ENCODE measurements around the gene TRABD.

TRABD gene

DNA sequence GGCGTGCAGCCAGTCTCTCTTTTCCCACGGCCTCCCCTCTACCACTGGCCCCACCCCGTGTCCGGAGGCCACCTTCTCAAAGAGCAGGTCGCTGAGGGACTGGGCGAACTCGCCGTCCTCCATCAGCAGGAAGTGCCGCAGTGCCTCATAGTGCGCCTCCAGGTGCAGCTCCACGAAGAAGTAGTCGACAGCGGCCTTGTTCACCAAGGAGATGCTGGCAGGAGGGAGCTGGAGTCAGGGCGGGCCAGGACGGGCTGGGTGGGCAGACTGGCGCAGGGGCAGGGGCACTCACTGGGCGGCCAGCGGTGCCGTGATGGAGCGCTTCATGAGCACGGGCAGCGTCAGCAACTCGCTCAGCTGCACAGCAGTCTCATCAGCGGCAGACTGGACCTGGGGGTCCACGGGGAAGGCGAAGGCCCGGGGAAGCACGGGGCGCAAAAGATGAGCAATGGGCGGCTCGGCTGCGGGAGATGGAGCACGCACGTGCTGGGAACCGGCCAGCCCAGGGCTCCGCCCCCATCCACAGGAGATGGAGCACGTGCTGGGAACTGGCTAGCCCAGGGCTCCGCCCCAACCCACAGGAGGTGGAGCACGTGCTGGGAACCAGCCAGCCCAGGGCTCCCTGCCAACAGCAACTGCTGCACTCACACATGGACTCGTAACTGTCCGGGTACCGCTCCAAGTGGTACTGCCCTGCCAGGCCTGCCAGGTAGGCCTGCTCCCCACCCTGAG is 33.4 kb downstream of the TRABD start:
- DNase-seq (ENCODE audit: low spot score): no peak

DNA sequence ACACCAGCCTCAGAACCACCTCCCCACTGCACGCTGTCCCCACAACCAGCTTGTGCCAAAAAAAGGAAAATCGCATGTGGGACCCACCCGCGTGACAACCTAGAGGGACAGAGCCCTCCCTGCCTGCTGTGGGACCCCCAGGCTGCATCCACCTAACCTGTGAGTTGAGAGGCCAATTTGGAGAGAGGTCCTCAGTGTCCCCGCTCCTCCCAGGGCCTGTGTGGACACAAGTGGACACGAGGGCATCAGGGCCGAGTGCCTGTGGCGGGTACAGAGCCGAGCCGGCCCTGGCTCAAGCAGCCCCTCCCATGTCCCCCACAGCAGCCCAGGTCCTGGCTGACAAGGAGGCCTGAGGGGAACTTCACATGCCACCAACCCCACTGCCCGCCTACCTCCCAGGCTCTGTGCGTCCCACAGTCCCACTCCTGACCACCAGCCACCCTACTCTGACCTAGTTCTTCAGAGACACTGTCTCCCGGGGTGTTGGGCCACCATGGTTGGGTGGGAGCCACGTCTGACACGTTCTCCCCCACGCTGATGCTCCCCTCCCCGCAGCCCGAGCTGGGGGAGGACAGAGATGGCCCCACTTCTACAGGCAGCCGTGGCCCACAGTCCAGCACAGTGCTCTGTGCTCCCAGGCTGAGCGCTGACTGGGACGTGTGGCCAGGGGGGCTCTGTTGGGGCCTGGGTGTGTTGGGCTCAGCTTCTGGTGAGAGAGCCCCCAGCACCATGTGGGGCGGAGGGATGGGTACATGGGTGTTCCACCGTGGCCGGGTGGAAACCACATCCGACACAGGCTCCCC is 34.3 kb downstream of the TRABD start:
- DNase-seq (ENCODE audit: low spot score): no peak

DNA sequence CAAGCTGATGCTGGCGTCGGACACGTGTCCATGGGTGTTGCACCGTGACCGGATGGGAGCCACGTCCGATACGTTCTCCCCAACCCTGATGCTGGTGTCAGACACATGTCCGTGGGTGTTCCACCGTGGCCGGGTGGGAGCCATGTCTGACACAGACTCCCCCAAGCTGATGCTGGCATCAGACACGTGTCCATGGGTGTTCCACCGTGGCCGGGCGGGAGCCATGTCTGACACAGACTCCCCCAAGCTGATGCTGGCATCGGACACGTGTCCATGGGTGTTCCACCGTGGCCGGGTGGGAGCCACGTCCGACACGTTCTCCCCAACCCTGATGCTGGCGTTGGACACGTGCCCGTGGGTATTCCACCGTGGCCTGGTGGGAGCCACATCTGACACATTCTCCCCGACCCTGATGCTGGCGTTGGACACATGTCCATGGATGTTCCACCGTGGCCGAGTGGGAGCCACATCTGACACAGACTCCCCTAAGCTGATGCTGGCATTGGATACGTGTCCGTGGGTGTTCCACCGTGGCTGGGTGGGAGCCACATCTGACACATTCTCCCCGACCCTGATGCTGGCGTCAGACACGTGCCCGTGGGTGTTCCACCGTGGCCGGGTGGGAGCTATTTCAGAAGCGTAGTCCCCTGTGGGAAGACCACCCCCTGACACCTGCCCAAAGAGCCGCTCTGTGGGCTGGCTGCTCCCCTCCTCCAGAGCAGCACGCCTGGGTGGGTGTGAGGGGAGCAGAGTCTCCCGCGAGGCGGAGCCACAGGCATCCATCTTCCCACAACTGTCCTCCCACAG is 35.1 kb downstream of the TRABD start:
- DNase-seq (ENCODE audit: low spot score): no peak

DNA sequence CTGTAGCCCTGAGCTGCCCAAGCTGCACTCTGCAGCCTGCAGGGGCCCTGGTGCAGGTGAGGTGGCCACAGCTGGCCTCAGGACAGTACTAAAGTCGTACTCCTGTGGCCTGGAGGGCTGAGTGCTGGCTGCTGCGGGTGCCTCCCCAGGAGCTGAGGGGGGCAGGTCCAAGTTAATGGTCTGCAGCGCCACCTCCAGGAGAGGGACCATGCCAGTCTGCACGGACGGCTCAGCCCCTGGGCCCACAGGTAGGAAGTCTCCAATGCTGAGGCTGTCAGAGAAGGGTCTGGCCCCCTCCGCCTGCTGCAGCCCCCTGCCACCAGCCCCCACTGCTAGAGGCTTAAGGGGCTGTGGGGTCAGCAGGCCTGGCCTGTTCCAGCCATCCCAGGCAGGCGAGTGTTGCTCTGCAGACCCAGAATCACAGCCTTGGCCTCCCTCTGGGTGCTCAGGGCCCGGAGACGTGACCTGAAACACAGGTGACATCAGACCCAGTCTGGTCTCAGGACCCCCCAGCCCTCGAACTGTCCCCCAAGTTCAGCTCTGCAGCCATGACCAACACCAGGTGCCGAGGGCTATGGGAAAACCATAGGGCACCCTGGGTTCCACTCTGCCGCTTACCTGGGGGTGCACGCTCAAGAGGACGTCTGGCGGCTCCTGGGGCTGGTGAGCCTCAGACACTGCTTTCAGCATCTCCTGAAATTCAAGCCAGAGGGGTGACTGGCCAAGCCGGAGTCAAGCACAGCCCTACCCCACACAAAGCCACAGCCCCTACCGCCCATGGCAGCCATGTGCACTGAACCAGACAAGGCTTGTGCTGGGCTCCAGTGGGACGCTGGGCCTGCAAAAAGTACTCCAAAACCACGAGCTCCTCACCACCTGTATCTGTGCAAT is 35.9 kb downstream of the TRABD start:
- no peak for DNase-seq (ENCODE audit: low spot score)

DNA sequence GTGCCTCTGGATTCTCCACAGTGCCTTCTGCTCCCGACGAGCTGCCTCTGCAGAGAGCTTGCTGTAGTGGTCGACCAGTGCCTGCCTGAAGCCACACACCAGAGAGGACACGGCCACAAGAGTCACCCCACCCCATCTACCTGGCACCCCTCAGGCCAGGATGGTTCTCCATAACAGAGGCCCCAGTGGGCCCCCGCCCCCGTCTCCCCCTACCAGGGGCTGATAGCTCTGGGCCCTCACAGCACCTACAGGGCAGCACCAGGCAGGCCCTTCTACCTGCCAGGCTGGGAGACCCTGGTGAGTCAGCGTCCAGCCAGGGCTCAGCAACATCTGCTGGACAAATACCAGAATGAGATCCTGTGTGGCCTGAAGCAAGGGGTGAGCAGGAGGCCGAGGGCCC is 36.8 kb downstream of the TRABD start:
- no peak for DNase-seq (ENCODE audit: low spot score)

DNA sequence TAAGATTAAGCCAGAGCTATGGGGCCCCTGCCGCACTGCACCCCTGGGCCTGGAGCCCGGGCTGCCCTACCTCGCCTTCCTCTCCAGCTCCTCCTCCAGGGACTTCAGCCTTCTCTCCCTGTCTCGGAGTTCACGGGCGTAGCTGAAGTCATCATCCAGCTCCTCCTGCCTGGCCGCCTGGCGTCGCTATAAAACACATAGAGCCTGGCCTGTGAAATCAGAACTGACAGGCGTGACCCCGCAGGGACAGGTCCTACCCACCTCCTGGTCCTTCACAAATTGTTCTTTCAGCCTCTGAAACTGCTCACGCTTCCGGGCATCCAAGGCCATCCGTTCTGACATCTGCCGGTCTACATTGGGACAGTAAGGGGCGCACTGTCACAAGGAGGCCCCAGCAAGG is 38.4 kb downstream of the TRABD start:
- no peak for DNase-seq (ENCODE audit: low spot score)

DNA sequence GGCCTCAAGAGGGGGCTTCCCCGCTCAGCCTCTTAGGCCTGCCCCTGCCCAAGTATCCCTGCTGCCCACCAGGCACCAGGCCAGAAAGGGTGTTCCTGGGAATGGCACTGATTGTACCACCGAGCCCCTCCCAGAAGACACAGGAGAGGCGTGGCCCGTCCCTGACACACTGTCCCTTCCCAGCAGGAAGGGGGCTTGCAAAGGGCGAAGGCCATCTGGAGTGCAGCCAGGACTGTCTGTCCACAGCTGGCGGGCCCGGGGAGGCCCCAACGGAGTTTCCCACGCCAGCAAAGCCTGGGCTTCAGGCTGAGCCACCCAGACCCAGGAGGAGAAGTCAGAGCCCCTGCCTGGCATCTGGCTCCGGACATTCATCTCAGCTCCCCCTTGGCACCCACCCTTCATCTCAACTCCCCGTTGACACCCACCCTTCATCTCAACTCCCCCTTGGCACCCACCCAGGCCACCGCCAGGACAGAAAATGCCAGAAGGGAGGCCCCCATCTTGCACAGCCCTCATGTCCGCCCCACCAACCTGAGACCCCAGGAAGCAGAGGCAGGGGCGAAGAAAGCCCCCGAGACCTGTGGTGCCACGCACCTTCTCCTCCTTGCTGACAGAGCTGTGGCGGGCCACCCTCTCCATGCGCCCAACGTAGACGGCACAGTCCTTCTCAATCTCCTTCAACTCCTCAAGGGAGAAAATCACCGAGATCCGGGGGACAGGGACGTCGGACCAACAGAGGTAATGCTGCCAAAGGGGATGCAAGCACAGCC is 39.7 kb downstream of the TRABD start:
- DNase-seq (ENCODE audit: low spot score): no peak

DNA sequence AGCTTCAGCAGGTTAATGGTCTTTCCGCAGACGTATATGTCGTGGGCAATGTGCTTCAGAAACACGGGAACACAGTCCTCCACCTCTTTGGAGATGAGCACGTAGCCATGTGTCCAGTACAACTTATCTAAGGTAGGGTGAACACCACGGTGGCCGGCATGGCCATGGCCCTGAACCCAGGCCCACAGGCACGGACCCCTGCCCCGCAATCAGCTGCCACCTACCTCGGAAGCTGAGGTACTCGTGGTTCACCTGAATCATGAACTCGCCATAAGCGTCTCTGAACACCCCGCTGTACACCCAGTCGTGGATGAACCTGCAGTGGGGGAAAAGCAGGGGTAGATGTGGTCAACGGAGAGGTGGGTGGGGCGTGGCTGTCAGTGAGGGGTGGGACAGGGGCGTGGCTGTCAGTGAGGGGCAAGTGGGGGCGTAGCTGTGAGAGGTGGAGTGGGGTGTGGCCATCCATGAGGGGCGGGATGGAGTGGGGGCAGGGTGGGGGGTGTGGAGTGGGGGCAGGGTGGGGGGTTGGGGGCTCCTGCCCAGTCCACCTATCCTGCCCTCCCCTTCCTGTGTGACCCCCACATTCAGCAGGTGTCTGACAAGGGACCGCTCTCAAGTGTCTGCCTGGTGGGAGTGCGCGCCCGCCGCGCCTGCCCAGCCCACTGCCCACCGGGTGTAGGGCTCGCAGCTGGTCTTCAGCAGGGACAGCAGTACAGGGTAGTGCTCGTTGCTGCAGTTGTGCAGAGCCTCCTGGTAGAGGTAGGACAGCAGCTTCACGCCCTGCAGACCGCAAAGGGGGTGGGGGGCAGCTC is 40.6 kb downstream of the TRABD start:
- no peak for DNase-seq (ENCODE audit: low spot score)

DNA sequence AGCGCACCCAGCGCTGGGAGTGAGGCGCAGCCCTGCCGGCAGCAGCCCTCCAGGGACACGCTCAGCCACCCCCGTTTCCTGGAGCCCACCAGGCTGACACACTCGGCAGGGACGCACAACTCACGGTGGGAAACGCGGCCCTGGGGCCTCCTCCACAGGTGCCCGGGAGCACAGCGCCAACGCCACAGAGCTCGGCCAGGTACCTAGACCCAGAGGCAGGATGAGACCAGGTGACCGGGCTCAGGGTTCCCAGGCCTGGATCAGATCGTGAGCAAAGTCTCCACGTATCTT is 41.1 kb downstream of the TRABD start:
- DNase-seq (ENCODE audit: low spot score): no peak

DNA sequence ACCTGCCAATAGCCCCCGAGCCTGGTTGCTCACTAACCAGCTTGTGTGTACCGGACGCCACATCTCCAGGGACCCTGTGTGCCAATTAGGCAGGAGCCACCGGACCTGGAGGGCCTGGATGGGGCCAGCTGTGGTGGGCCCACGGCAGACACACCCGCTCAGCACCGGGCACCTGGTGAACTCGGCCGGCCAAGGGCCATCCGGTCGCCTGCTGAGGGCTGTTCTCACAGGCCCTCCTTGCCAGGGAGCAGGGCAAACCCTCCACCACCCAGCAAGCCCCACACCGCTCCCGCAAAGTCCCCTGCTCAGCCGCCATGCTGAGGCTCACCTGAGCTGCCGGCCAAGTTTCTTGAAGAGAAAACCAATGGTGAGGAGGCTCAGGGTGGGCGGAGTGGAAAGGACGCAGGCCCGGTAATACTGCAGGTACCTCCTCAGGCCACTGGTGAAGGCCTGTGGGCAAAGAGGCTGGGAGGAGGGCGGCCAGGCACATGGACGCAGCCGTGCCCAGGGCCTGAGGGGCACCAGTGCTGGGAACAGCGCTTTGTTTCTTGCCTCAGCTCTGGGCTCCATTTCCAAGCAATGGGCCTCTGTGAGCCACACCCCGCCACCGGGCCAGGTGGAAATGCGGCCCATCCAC is 42.0 kb downstream of the TRABD start:
- no peak for DNase-seq (ENCODE audit: low spot score)

DNA sequence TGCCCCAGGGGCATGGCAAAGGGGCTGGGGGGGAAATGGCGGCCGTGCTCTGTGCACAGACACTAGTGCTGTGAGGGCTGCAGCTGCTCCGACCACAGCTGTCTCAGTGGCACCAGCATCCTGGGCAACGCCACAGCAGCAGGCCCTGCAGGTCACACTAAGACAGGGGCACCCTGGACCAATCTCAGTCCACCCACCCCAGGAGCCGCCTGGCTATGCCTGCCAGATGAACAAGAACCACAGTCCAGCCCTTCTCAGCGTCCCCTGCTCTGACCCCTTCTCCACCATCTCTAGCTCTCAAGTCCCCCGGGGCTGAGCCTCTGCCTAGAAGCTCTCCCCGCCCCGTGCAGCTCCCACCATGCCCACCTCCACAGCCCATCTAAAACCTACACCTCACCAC is 42.7 kb downstream of the TRABD start:
- no peak for DNase-seq (ENCODE audit: low spot score)

DNA sequence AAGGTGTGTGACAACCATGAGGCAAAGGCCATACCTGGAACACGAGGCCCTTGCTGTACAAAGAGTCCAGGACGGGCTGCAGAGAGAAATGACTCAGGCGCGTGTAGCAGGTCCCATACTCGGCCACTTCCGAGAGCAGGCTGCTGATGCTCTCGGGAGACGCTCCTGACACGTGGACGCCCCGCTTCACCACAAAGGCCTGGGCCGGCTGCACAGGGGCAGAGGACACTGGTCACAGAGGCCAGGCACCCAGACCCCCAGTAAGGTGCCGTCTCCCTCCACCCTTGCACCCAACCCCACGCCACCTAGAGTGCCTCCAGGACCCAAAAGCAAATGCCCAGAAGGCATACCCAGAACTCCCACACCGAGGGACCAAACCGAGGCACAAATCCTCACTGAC is 43.7 kb downstream of the TRABD start:
- DNase-seq (ENCODE audit: low spot score): no peak

DNA sequence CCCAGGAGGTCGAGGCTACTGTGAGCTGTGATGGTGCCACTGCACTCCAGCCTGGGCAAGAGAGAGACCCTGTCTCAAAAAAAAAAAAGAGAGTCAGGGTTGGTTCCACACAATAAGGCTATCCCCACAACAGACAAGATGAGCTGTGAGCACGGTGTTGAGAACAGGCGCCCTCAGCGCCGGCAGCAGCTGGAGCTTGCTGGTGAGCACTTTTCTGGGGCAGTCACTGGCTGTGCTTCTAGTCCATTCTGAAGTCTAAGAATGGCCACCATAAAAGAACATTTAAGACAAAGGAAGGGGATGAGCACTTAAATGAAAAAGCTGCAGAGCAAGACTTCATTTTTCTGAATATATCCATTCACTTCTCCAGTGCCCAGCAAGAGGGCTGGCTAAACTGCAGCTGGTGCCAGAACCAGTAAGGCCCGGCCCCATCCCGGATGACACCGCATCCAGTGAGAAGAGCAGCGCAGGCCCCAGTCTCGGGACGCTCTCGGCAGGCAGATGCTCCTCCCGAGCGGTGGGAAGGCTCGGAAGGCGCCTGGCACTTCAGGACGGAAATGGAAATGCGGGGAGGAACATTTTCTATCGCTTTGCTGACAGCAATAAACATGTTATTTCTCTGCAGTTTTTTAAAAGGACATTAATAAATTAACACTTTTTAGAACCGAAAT is 46.9 kb downstream of the TRABD start:
- no peak for DNase-seq (ENCODE audit: low spot score)

DNA sequence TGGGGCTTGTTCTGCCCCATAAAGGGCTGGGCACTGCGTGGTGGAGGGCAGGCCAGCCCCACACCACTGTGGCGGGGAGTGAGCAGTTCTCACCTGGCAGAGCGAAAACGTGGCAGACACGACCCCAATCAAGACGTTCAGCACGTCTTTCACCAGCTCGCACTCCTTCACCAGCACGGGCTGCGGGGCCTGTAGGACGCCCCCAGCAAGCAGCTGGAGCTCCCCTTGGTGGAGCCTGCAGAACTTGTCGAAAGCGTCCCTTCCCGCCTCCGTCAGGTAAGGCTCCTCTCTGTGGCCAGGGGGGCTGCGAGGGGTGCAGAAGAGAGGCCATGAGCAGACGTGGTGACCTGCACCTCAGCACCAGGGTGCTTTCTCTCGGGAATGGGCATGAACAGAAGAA is 47.5 kb downstream of the TRABD start:
- no peak for DNase-seq (ENCODE audit: low spot score)

DNA sequence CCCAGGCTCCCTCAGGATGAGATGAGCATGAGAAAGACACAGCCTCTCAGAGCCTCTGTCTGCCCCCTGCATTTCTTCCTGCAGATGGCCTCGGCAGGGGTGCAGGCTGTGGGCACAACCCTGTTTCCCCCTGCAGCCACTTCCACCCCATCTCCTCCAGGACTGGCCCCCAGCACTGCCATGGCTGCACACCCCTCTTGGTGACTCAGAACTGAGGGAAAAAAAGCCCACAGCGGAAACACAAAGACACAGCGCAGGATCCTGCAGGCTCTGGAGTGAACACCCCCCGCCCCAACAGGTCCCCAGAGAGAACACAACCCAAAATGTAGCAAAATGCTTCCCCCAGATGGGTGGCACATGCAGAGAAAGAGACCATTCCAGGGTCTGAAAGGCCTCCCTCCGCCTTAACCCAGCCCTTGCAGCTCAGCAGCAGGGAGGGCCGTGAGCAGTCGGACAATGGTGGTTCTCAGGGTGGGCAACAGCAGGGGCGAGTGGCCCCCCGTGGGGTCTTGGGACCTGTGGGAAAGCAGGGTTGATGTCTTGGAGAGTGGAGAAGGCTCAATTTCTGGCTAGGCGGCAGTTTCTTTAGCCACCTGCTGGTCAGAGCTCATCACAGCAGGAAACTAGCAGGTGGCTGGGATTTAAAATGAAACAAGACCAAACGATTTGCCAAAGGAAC is 51.2 kb downstream of the TRABD start:
- DNase-seq (ENCODE audit: low spot score): no peak

DNA sequence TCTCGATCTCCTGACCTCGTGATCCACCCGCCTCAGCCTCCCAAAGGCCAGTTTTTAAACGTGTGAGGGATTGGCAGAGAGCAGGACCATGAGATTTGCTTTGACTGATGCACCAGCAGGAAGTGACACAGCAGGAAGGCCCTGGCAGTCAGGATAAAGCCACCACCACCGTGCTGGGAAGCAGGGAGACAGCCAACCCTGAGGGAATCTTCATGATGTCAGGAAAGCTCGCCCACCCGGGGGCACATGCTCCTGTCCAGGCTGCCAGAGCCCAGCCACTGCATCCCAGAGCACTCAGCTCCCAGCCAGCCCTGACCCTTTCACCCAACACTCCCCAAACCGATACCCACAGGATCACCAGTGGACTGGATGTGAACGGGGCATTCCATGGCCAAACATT is 53.0 kb downstream of the TRABD start:
- no peak for DNase-seq (ENCODE audit: low spot score)

DNA sequence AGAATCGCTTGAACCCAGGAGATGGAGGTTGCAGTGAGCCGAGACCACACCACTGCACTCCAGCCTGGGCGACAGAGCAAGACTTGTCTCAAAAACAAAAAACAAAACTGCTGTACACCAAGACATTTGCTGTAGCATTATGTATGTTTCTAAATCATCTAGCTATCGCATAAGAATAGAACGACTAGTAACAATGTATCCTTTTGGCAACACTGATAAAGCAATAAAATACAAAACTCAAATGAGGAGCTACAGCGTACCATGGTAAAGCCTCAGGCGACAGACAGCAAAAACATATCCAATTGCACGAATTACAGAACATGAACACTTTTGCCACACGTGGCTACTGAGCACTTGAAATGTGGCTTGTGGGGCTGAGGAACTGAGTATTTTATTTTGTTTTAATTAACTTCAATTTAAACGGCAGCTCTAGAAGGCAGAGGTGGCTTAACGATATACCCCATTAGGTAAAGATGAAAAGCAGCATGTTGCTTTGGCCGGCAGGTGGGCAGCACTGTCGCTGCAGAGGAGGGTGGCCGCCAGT is 56.8 kb downstream of the TRABD start:
- DNase-seq (ENCODE audit: low spot score): no peak

DNA sequence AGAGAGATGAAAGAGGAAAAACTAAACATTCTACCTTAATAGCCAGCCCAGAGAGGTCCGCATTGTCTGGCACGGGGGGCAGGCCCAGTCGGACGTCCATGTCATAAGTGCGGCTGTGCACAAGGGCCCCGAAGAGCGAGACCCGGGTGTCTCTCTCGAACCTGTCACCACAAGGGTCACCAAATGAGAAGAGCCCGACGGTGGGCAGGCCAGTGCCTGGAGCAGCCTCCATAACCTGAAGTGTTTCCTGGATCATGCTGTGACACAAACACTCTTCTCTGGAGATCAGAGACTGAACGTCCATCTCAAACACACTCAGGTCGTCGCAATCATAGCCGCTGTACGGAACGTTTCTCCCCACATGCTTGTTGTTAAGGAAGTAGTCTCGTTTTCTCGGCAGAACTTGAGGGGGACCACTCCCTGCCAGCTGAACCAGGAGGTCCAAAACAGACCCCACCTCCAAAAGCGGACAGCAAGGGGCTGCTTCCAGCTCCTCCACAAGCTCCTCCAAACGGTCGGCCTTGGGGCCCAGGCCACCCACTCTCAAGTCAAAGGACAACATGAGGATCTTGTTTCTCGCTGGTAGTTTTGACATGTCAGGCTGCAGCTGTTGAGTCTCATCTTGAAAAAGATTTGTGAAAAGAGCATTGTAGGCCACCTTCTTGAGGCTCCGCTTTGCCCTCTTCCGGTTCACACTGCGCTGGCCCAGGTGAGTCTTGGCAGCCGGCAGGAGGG is 58.1 kb downstream of the TRABD start:
- no peak for DNase-seq (ENCODE audit: low spot score)
